AG04450 (cell line): ENCODE data around the gene USP3. TPM values are rescaled to one million over a fixed set of nuclear protein-coding genes. Genes with fewer than 3 reads are reported as not detected.
A peak's percentile ranks its signal among the peaks of the same experiment; 100 is the strongest.

Experiments used
- CTCF ChIA-PET: fragments of 300-600, 350-600 bp; formaldehyde crosslinking; extraction: SDS; loops from one replicate; lab custom pipeline; 2022; ENCODE audit warnings: antibody characterized with exemption, inconsistent platforms; lab: Charles Lee
- POLR2A ChIA-PET: fragments of 350-600 bp; formaldehyde crosslinking; extraction: SDS; loops from one replicate; lab custom pipeline; 2021; ENCODE audit warnings: antibody characterized with exemption, inconsistent platforms; lab: Yijun Ruan, JAX
- DNase-seq: peaks from one replicate; pipeline ENCODE4 v3.0.0-alpha.2; 2011; ENCODE audit warnings: low read depth, low spot score
- H3K27ac ChIP-seq: one replicate; pipeline ENCODE4 v1.5.1; 2012; ENCODE audit warnings: low read depth, low read length, control low read depth
- H3K27me3 ChIP-seq: one replicate; pipeline ENCODE4 v1.6.0; 2012; ENCODE audit warnings: low read length; ENCODE audit not compliant: control insufficient read depth, insufficient read depth
- H3K4me3 ChIP-seq: 2 replicates; pipeline ENCODE4 v1.5.1; 2011; ENCODE audit warnings: mild to moderate bottlenecking, low read depth, low read length, control low read depth
- H3K9me3 ChIP-seq: 2 replicates; pipeline ENCODE4 v1.5.1; 2012; ENCODE audit warnings: low read length; ENCODE audit not compliant: control insufficient read depth, insufficient read depth
- CTCF ChIP-seq: IDR thresholded peaks from 2 replicates; pipeline ENCODE4 v1.5.1; 2011; ENCODE audit warnings: low read depth, low read length, control low read depth, inconsistent platforms
- polyA plus RNA-seq: library from polyadenylated mRNA; depleted of rRNA; stranded (reverse); fragments of >200 nt; gene quantifications from 2 replicates; pipeline ENCODE4 v1.2.3, GENCODE V29; 2011

USP3 gene
- polyA plus RNA-seq, 1 experiment = 30.7 TPM

GRCh38 chr15:63475707-63476106 is 28.7 kb upstream of the USP3 start:
- H3K27me3 ChIP-seq = no peaks in the 10 kb centered on the region
- POLR2A ChIA-PET = interaction anchor here (1.9 kb wide), 1 partner anchor 29 kb away, joined by 11 read pairs; the partner anchor contains the start of gene USP3

GRCh38 chr15:63476229-63476632 is 28.2 kb upstream of the USP3 start:
- no peak for TF ChIP-seq CTCF
- POLR2A ChIA-PET = interaction anchor here (1.9 kb wide), 1 partner anchor 28 kb away, joined by 11 read pairs; the partner anchor contains the start of gene USP3
- CTCF ChIA-PET = interaction anchor here (0.9 to 2.0 kb wide), 4 partner anchors 9 to 25 kb away, joined by 3 to 8 read pairs (median 6); no protein-coding TSS in a partner anchor
- Histone ChIP-seq H3K9me3 (no peaks in the 10 kb centered on the region), H3K27ac (peak overlapping the region; percentile 68), H3K27me3 (no peaks in the 10 kb centered on the region), H3K4me3 (no peak overlapping the region)
- DNase-seq = peak; percentile 95

More at GRCh38 chr15:63475707-63476106, 28.7 kb upstream of the USP3 start:
- DNase-seq = no peak
- TF ChIP-seq CTCF = no peak
- CTCF ChIA-PET = interaction anchor here (0.8 to 2.0 kb wide), 4 partner anchors 8 to 30 kb away, joined by 3 to 8 read pairs (median 6); no protein-coding TSS in a partner anchor
- Histone ChIP-seq H3K27ac (peak overlapping the region; percentile 68), H3K9me3 (no peaks in the 10 kb centered on the region), H3K4me3 (no peak overlapping the region)

- CTCF ChIA-PET = interaction anchor here (0.8 to 1.2 kb wide), 2 partner anchors 11 to 132 kb away, joined by 3 read pairs; no protein-coding TSS in a partner anchor
- H3K9me3 ChIP-seq = no peaks in the 10 kb centered on the region
- no peak overlapping the region for H3K27ac ChIP-seq
- H3K4me3 ChIP-seq = no peak overlapping the region
- H3K27me3 ChIP-seq = no peaks in the 10 kb centered on the region
- TF ChIP-seq CTCF = no peak
- POLR2A ChIA-PET = no interaction called here
- no peak for DNase-seq
These were observed 26.1 kb upstream of the USP3 start for GRCh38 chr15:63478243-63478642.

GRCh38 chr15:63480441-63480821 is 24.0 kb upstream of the USP3 start:
- H3K27ac ChIP-seq = no peak overlapping the region
- H3K4me3 ChIP-seq = no peak overlapping the region
- ChIA-PET CTCF (no interaction called here), POLR2A (interaction anchor here (1.2 to 1.3 kb wide), 2 partner anchors 11 to 24 kb away, joined by 3 to 4 read pairs; partner anchors contain the start of gene USP3)
- no peak for DNase-seq
- no peaks in the 10 kb centered on the region for H3K27me3 ChIP-seq
- H3K9me3 ChIP-seq = no peaks in the 10 kb centered on the region
- no peak for TF ChIP-seq CTCF

GRCh38 chr15:63481105-63481810 is 23.1 kb upstream of the USP3 start:
- no peak overlapping the region for H3K27ac ChIP-seq
- no peaks in the 10 kb centered on the region for H3K27me3 ChIP-seq
- ChIA-PET CTCF (no interaction called here), POLR2A (interaction anchor here (0.7 kb wide), 1 partner anchor 331 kb away, joined by 3 read pairs; no protein-coding TSS in a partner anchor)
- no peak for TF ChIP-seq CTCF
- H3K9me3 ChIP-seq = no peaks in the 10 kb centered on the region
- no peak overlapping the region for H3K4me3 ChIP-seq
- no peak for DNase-seq
